Measurements from ENCODE around the gene NCBP1. TPM values are rescaled to one million over a fixed set of nuclear protein-coding genes. Genes with fewer than 3 reads are reported as not detected.

NCBP1 gene
- total and polyA plus RNA-seq, 7 donors = 7.8 to 20.2 (median 15.9) TPM

- Histone ChIP-seq H3K27me3 (no peaks in the 10 kb centered on the region), H3K4me1 (no peaks in the 10 kb centered on the region), H3K36me3 (no peaks in the 10 kb centered on the region), H3K9me3 (no peaks in the 10 kb centered on the region), H3K4me3 (no peak overlapping the region), H3K27ac (no peak overlapping the region)
- WGBS, 2 donors = 76 to 78% methylated on average over 3 of the region's 3 CpGs
- DNase-seq = no peak
- TF ChIP-seq POLR2AphosphoS5 (IDR thresholded peaks at IDR 0.05) (no peak), CTCF (IDR thresholded peaks at IDR 0.05) (no peak), EP300 (IDR thresholded peaks at IDR 0.05) (no peak), POLR2A (IDR thresholded peaks at IDR 0.05) (no peak)
- intact Hi-C loops (cut with DNase I) = no loop called here
These were observed 84.2 kb downstream of the NCBP1 start for GRCh38 chr9:97717866-97718265.

GRCh38 chr9:97721396-97721795 lies 87.8 kb downstream of the NCBP1 start:
- Histone ChIP-seq H3K36me3 (no peaks in the 10 kb centered on the region), H3K27ac (no peak overlapping the region), H3K9me3 (no peaks in the 10 kb centered on the region), H3K4me3 (no peak overlapping the region), H3K27me3 (no peaks in the 10 kb centered on the region), H3K4me1 (no peaks in the 10 kb centered on the region)
- DNase-seq = no peak
- TF ChIP-seq CTCF (IDR thresholded peaks at IDR 0.05) = no peak
- no peak for TF ChIP-seq POLR2A (IDR thresholded peaks at IDR 0.05)
- WGBS, 2 donors = 86 to 87% methylated on average over 2 of the region's 2 CpGs
- intact Hi-C loops (cut with DNase I) = no loop called here

GRCh38 chr9:97722331-97722730 lies 88.7 kb downstream of the NCBP1 start:
- Histone ChIP-seq H3K4me1 (no peaks in the 10 kb centered on the region), H3K27me3 (no peaks in the 10 kb centered on the region), H3K27ac (no peak overlapping the region), H3K9me3 (no peaks in the 10 kb centered on the region), H3K4me3 (no peak overlapping the region), H3K36me3 (no peaks in the 10 kb centered on the region)
- no peak for DNase-seq
- TF ChIP-seq CTCF (IDR thresholded peaks at IDR 0.05) (no peak), EP300 (IDR thresholded peaks at IDR 0.05) (no peak), POLR2AphosphoS5 (IDR thresholded peaks at IDR 0.05) (no peak), POLR2A (IDR thresholded peaks at IDR 0.05) (no peak)
- 54 to 79% methylated on average over 2 of the region's 2 CpGs for WGBS, 2 donors
- intact Hi-C loops (cut with DNase I) = no loop called here

Other genes starting within 250 kb of the NCBP1 start
- 10 to 100 TPM; 10.5 to 20.9 (median 15.3) TPM for gene TDRD7, start 221.7 kb upstream of the NCBP1 start, total RNA-seq
- gene TDRD7, start 221.7 kb upstream of the NCBP1 start, polyA plus RNA-seq = 10 to 100 TPM; 15.5 to 25.7 (median 19.2) TPM
- gene TMOD1, start 132.2 kb upstream of the NCBP1 start, total RNA-seq = 10 to 100 TPM; 28.5 to 56.8 (median 38.5) TPM
- 1 to 10 TPM; 1.6 to 5.8 (median 4.2) TPM for gene TMOD1, start 132.2 kb upstream of the NCBP1 start, polyA plus RNA-seq
- gene TSTD2, start 453 bp upstream of the NCBP1 start, total RNA-seq = 10 to 100 TPM; 15.5 to 31.2 (median 24.9) TPM
- gene TSTD2, start 453 bp upstream of the NCBP1 start, polyA plus RNA-seq = 10 to 100 TPM in 1 of 3 donors, 1 to 10 TPM in 2; 8.4 to 12.5 (median 10.0) TPM
- 10 to 100 TPM; 21.7 to 33.2 (median 31.2) TPM for gene XPA, start 63.5 kb downstream of the NCBP1 start, total RNA-seq
- 10 to 100 TPM in 2 of 3 donors, 1 to 10 TPM in 1; 8.8 to 16.2 (median 12.5) TPM for gene XPA, start 63.5 kb downstream of the NCBP1 start, polyA plus RNA-seq
- not detected for gene FOXE1, start 219.4 kb downstream of the NCBP1 start, total RNA-seq
- not detected for gene FOXE1, start 219.4 kb downstream of the NCBP1 start, polyA plus RNA-seq

Data from sigmoid colon (tissue), 7 donors.